AG08396 (cell line): ENCODE measurements around the gene CCDC6.
"Not testable (repeated sequence)": the region's sequence is repeated elsewhere in the genome, so short reads cannot be mapped to it uniquely, and the experiment has no call there.

ENCODE experiments used
- DNase-seq: peaks from one replicate; pipeline ENCODE4 v3.0.0; 2012; ENCODE audit warnings: low spot score, mixed read lengths

Gene CCDC6

DNA sequence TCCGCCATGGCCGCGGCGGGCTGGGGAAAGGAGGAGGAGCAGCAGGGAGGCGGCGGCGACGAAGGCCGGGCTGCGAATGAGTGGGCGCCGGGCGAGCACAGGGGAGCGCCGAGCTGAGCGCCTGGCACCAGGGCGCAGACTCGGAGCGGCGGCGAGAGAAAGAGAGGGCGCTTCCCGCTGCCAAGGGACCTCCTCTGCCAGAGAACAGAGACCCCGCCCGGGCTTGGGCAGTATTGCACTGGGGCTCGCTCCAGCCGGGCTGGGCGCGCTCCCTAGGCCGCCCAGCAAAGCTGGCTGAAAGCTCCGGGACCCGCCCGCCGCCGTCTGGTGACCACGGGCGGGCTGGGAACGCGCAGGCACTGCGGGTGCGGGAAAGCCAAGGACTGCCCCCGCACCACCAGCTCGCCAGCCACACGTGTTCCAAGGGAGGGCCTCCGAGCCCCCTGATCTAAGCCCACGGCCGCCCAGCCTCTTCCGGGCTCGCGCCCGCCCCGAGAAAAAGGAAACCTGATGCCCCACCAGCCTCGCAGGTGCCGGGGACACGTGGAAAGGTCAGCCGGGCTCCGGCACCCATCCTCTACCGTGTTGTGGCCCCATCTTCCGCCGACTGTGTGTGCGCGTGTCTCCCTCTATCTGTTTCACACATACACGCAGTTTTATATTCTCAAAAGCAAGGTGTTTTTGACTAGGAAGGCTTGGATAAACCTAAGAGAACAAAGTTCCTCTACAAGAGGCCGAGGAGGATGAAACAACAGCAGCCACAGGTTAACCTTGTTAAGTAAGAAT is at the start of gene CCDC6:
Gene CCDC6 (minus strand): TSS at position 140 of the 786 bp plus-strand sequence. CDS start 132 bp downstream, at position 8.
- DNase-seq: peak; percentile 94

GRCh38 chr10:59954296-59954695 is 47.9 kb upstream of the CCDC6 start:
- DNase-seq: no peak

- not testable (repeated sequence) for DNase-seq
Observed at GRCh38 chr10:59953711-59954110, 47.4 kb upstream of the CCDC6 start.

- no peak for DNase-seq
Observed at GRCh38 chr10:59950105-59950504, 43.7 kb upstream of the CCDC6 start.

GRCh38 chr10:59949608-59950007 is 43.3 kb upstream of the CCDC6 start:
- no peak for DNase-seq

- no peak for DNase-seq
Observed at GRCh38 chr10:59945991-59946390, 39.6 kb upstream of the CCDC6 start.

- no peak for DNase-seq
Observed at GRCh38 chr10:59945590-59945989, 39.2 kb upstream of the CCDC6 start.

DNA sequence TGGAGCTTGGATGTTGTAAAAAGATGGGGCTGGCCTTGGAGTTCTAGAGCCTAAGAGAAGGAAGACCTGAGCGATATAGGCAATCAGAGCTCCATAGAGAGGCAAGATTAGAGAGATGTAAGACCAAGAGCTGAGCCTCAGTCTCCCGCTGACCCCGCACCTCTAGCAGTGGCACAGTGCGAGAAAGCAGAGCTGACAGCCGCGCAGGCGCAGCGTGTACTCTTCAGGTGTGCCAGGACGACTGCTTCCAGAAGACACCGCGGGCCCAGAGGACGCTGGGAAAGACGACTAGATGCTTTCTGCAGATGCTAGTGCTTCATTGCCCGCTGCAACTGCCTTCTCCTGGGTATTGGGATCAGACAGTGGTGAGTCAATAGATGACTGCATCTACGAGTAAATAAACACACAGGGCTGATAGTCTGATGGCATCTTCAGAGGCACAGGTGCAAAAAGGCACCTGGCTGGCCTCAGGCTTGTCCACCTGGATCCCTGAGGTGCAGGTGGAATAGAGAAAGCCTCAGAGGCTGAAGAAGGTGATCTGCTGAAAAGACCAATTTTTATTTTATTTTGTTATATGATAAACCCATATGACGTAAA is 38.1 kb upstream of the CCDC6 start:
- DNase-seq: no peak

GRCh38 chr10:59942556-59942955 is 36.2 kb upstream of the CCDC6 start:
- no peak for DNase-seq

DNA sequence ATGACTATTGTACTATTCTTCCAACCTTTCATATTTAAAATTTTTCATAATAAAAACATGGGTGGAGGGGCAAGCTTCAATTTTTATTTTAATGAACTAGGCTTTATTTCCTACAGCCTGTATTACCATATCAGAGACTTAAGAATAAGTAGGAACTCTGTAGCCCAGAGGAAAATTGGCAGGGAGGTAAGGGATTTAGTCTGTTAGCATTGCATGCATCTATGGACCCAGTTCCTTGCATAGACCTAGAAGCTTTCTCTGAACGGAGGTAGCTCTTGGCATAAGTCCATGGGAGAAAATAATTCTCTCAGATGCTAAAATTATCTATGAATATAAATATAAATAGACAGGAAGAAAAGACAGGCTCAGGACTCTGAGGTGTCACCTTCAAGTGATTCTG is 31.4 kb upstream of the CCDC6 start:
- DNase-seq: no peak

DNA sequence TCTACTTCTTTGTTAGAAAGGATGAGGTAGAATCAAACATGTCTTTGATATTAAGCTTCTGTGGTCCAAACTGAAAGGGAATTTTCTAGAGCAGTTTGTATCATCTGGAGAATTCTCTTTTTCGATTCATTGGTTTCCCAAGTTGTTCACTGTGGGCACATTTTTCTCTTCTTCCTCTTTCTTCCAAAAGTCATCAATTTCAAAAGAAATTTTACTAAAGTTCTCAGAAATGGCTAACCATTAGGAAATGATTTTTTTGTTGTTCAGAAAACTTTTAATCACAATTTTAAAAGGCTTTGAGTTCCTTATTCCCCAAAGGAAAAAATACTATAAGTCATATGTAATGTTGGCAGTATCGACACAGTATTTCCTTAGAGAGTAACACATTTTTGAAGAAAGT is 28.3 kb upstream of the CCDC6 start:
- no peak for DNase-seq

GRCh38 chr10:59930788-59931521 is 24.6 kb upstream of the CCDC6 start:
- not testable (repeated sequence) for DNase-seq

DNA sequence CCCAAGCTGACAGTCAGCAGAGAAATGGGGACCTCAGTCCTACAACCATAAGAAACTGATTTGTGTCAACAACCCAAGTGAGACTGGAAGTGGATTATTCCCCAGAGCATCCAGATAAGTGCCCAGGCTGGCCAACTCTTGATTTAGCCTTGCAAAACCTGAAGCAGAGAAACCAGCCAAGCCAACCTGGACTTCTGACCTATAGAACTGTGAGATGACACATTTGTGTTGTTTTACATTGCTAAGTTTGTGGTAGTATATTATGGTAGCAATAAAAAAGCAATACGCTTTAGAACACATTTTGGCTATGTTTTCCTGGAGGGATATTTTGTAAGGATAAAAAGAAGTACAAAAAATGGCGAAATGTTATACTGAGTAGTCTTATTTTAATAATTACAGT is 19.7 kb upstream of the CCDC6 start:
- DNase-seq: no peak

DNA sequence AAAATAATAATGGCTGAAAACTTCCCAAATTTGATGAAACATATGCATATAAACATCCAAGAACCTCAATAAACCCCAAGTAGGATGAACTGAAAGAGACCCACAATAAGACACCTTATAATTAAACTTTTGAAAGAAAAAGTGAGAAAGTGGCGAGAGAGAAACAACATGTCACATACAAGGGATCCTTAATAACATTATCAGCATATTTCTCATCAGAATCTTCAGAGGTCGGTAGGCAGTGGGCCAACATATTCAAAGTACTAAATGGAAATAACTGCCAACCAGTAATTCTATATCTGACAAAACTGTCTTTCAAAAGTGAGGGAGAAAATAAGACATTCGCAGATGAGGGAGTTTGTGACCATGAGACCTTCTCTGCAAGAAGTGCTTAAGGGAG is 16.6 kb upstream of the CCDC6 start:
- DNase-seq: no peak

DNA sequence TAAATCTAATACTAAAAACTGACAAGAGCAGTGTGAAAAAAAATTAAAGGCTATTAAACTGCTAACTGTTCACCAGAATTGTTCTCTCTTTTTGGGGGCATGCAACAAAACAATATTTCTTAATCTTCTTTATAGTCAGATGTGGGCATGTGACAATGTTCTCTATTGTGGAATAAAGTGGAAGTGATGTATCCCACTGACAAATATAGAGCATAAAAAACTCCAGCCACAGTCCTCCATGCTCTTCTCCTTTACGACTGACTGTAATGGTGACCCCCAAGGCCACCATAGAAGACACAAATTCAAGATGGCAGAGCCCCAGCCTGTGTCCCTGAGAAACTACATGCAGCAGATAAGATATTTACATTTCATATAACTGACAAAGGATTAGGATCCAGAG is 11.6 kb upstream of the CCDC6 start:
- no peak for DNase-seq

DNA sequence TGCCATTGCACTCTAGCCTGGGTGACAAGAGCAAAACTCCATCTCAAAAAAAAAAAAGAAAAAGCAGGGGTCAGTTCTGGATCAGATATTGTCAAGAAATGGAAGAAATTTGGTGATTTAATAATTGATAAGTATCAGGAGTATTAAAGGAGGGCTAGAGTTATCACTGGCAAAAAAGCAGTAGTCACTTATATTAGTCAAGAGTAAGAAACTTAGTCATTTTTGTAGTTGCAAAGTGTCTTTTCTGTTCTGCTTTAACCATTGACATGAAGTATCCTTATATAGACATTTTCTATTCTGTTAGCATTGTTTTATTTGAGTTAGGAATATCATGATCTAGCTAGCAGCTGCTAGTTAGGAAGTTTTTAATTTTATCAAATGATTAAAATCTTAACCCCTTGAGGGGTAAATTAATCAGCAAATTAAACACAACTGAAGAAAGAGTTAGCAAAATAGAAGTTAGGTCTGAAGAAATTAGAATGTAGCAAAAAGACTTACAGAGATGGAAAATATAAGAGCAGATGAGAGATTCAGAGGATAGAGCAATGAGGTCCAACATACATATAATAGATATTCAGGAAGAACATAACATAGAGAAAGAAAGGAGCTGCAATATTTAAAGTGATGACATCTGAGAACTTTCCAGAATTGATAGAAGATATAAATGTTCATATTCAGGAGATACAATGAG is 7.3 kb upstream of the CCDC6 start:
- no peak for DNase-seq

DNA sequence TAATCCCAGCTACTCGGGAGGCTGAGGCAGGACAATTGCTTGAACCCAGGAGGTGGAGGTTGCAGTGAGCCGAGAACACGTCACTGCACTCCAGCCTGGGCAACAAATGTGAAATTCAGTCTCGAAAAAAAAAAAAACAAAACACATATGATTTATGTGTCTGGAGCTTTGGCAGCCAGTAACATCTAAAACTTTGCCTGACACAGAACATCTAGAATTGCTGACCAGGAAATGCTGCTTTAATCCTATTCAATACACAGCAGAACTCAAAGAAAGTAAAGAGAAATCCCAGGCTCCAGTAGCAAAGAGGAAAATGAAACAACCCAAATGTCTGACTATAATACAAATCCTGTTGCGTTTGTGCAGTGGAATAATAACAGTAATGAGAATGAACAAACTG is 4.5 kb upstream of the CCDC6 start:
- DNase-seq: no peak

- DNase-seq: no peak
Observed at GRCh38 chr10:59909815-59910214, 3.5 kb upstream of the CCDC6 start.

DNA sequence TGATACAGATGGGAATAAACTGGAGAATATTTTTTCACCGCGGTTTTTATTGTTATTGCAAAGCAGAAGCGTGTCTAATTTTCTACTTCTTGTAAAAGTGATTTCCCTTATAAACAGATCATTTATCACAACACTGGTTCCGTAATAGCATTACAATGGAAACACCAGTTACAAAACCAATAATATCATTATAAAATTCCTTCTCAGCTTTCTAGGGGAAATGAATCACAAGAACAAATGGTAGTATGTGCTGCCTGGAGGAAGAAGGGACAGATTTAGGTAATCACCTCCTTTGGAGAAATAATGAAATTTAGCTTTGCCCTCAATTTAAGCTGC is 2.4 kb upstream of the CCDC6 start:
- no peak for DNase-seq

DNA sequence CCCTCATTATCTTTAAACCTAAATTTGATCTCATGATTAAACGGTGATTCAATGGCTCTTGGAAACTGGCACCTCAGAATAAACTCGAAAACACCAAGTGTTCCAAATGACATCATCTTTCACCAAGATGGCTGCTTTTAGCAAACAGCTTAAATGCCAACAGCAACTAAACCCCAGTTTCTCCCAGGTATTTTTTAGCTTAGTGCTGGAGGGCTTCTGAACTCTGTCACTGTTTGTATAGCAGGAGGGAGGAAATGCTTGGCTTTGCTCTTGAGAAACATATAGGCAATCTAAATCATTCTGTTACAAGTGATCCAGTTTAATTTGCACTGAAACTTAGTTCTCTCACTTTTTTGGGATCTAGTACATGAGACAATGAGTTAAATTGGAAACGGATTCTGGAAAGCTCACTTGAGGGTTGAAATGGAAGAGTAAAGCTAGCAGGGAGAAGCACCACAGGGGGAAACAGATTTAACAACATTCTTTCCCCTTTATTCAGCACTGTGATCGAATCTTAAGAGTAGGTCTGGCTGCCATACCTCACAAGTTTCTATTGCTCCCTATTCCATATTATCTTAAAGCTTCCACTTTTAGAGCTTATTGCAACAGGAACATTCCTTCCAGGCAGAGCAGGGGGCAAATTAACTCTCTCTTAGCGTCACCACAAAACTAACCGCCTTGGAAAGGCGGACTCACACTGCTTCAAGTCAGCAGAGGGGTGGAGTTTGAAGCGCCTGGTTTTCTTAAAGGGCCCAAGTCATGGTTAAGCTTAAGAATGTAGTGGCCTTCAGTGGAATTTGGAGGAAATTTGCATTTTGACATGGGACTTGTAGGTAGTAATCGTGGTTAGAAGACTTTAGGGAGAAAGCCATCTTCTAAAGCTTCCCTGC is 1.8 kb upstream of the CCDC6 start:
- peak; percentile 78 for DNase-seq

DNA sequence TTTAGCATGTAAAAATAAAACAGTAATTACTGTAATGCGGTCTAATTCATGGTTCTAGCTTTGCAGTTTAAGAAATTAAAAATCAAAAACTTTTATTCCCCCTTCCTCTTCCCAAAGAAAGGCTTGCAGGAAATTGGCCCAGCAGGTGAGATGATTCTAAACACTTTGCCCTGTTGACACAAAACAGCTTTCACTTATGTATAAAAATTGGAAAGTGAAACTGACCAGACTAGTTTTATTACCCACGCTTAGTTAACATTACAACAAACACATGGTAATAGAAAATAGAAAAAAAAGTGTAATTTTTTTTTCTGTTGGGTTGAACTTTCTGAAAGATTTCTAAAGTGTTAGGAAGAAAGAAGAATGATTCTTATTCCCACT is 1.2 kb upstream of the CCDC6 start:
- DNase-seq: no peak
